GM12872 (cell line): Measurements from ENCODE around the gene FRY.

Experiments used
- CTCF ChIP-seq: IDR thresholded peaks from 3 replicates; pipeline ENCODE4 v1.5.1; 2011; ENCODE audit warnings: low read depth, mild to moderate bottlenecking, low read length, moderate library complexity; ENCODE audit not compliant: insufficient read depth

Gene FRY

GRCh38 chr13:32257649-32258048 is 226.1 kb downstream of the FRY start:
- no peak for TF ChIP-seq CTCF

DNA sequence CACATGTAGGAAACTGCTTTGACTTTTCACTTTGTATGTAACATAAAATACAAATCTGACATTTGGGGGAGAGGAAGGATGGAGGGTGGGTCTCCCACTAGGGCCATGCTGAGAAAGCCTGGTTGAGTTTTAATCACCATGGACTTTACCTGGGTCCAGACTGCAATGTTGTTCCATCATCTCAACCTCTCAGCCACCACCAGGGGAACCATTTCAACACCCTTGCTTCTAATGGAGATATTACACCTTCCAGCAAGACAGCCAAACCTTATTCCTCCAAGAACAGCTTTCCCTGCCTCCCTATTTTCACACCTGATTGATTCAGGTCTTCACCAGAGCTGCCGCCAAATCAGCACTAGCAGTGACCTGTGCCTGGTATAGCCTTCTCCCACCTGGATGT is 227.5 kb downstream of the FRY start:
- TF ChIP-seq CTCF = peak; percentile 29; the same call in 2 of the 3 replicates

GRCh38 chr13:32261567-32261966 is 230.0 kb downstream of the FRY start:
- TF ChIP-seq CTCF = no peak

DNA sequence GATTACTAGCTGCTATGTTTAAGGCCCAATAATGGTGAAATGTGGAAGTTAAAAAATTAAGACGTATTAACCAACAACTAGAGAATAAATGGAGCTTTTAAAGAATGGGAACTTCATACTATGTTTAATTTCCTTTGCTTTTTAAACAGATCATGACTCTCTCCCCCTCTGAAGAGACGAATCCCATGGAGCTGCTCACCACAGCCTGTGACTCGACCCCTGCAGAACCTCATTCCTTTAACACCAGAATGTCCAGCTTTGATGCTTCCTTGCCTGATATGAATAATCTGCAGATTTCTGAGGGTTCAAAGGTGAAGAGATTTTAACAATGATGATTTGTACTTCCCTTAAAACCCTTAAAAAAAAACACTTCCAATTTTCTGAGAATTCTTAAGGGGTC is 230.6 kb downstream of the FRY start:
- TF ChIP-seq CTCF = no peak

GRCh38 chr13:32262619-32263018 is 231.0 kb downstream of the FRY start:
- no peak for TF ChIP-seq CTCF

DNA sequence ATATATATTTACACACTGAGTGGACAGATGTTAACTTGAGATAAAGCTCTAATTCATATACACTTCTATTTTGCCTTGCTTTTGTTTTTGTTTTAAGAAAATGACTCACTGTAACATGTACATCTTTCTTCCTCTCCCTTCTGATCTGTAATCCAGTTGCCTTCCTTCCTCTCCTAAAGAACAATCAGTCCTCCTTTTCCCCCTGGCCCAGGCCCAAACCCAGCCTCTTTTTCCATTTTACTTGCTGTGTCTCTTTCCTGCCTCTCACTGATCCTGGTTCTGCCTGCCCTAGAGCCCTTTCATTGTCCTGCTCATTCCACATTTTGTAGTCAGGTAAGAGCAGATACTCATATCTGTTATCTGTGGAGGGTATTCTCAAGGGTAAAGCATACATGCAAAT is 232.8 kb downstream of the FRY start:
- no peak for TF ChIP-seq CTCF

- no peak for TF ChIP-seq CTCF
These were observed 234.2 kb downstream of the FRY start for GRCh38 chr13:32265726-32266125.

DNA sequence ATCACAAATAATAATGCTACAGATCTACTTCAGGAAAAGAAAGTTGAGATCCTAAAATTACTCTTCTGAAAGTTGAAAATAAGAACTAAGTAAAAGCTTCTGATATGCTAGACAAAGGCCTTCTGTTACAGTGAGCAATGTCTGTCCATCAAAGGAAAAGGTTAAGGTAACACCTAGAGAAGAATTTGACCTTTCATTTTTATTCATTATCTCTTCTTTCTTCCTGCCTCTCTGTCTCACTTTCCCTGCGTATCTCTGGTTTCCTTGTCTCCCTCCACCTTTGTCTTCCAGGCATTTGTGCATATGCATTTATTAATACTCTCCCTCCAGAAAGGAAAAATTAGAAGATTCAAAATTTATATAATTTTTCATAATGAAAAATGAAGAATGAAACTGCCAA is 234.6 kb downstream of the FRY start:
- TF ChIP-seq CTCF = no peak
